ENCODE measurements around the gene KRTAP10-8.
A peak's percentile ranks its signal among the peaks of the same experiment; 100 is the strongest.
"Not testable (repeated sequence)": the region's sequence is repeated elsewhere in the genome, so short reads cannot be mapped to it uniquely, and the experiment has no call there.

The KRTAP10-8 gene

GRCh38 chr21:44650973-44651675, 39.2 kb downstream of the KRTAP10-8 start:
- Mint-ChIP-seq H3K27ac (ENCODE audit: low read depth) (no peak overlapping the region), H3K4me3 (no peak overlapping the region), H3K27me3 (no peaks in the 10 kb centered on the region), H3K9me3 (peaks cover under 1% of the 10 kb centered on the region), H3K36me3 (ENCODE audit: insufficient read depth) (peaks cover 6% of the 10 kb centered on the region), H3K4me1 (peaks cover 43% of the 10 kb centered on the region)
- ATAC-seq (replicated peaks; ENCODE audit: extremely low read depth, poor library complexity, severe bottlenecking) (no peak), DNase-seq (ENCODE audit: low spot score in 2 of 2) (no peak)

GRCh38 chr21:44653123-44653522, 41.2 kb downstream of the KRTAP10-8 start:
- Mint-ChIP-seq H3K27me3 (no peaks in the 10 kb centered on the region), H3K4me3 (no peak overlapping the region), H3K9me3 (peaks cover 13% of the 10 kb centered on the region), H3K4me1 (peaks cover 54% of the 10 kb centered on the region), H3K36me3 (ENCODE audit: insufficient read depth) (peaks cover 15% of the 10 kb centered on the region), H3K27ac (ENCODE audit: low read depth) (peak overlapping the region; percentile 95)
- DNase-seq (ENCODE audit: low spot score in 2 of 2) (no peak), ATAC-seq (replicated peaks; ENCODE audit: extremely low read depth, poor library complexity, severe bottlenecking) (no peak)

GRCh38 chr21:44653656-44654575, 42.0 kb downstream of the KRTAP10-8 start:
- Mint-ChIP-seq H3K4me1 (peaks cover 62% of the 10 kb centered on the region), H3K36me3 (ENCODE audit: insufficient read depth) (peaks cover 16% of the 10 kb centered on the region), H3K4me3 (peak overlapping the region; percentile 71), H3K9me3 (peaks cover 13% of the 10 kb centered on the region), H3K27ac (ENCODE audit: low read depth) (peak overlapping the region; percentile 95), H3K27me3 (no peaks in the 10 kb centered on the region)
- ATAC-seq (replicated peaks; ENCODE audit: extremely low read depth, poor library complexity, severe bottlenecking), result peak; percentile 66
- peak; percentile 62 to 81 for DNase-seq (ENCODE audit: low spot score in 2 of 2)

- Mint-ChIP-seq H3K36me3 (ENCODE audit: insufficient read depth) (peaks cover 18% of the 10 kb centered on the region), H3K4me1 (peaks cover 66% of the 10 kb centered on the region), H3K27me3 (no peaks in the 10 kb centered on the region), H3K9me3 (peaks cover 13% of the 10 kb centered on the region), H3K27ac (ENCODE audit: low read depth) (peak within 1 kb of the TSS; percentile 95), H3K4me3 (peak within 1 kb of the TSS; percentile 71)
- ATAC-seq (replicated peaks; ENCODE audit: extremely low read depth, poor library complexity, severe bottlenecking) (no peak), DNase-seq (ENCODE audit: low spot score in 2 of 2) (no peak)
Observed at GRCh38 chr21:44654576-44655175, 42.8 kb downstream of the KRTAP10-8 start, which contains the start of gene KRTAP12-4. Gene KRTAP12-4, minus strand, starts transcription at chr21:44654659. Its CDS starts 45 bp downstream, at chr21:44654614.

GRCh38 chr21:44656868-44657267, 45.0 kb downstream of the KRTAP10-8 start:
- Mint-ChIP-seq H3K9me3 (peaks cover 13% of the 10 kb centered on the region), H3K27ac (ENCODE audit: low read depth) (peak overlapping the region; percentile 96), H3K36me3 (ENCODE audit: insufficient read depth) (peaks cover 18% of the 10 kb centered on the region), H3K4me3 (peak overlapping the region; percentile 73), H3K27me3 (no peaks in the 10 kb centered on the region), H3K4me1 (peaks cover 61% of the 10 kb centered on the region)
- no peak for DNase-seq (ENCODE audit: low spot score in 2 of 2)
- ATAC-seq (replicated peaks; ENCODE audit: extremely low read depth, poor library complexity, severe bottlenecking), result no peak

GRCh38 chr21:44657635-44658540, 46.0 kb downstream of the KRTAP10-8 start, which contains the start of gene KRTAP12-3:
Gene KRTAP12-3, plus strand, starts transcription at chr21:44657932. Its CDS starts 48 bp downstream, at chr21:44657980.
- Mint-ChIP-seq H3K4me3 (peak within 1 kb of the TSS; percentile 73), H3K27ac (ENCODE audit: low read depth) (peak within 1 kb of the TSS; percentile 96), H3K36me3 (ENCODE audit: insufficient read depth) (peaks cover 18% of the 10 kb centered on the region), H3K4me1 (peaks cover 61% of the 10 kb centered on the region), H3K27me3 (no peaks in the 10 kb centered on the region), H3K9me3 (peaks cover 19% of the 10 kb centered on the region)
- ATAC-seq (replicated peaks; ENCODE audit: extremely low read depth, poor library complexity, severe bottlenecking) (peak; percentile 74), DNase-seq (ENCODE audit: low spot score in 2 of 2) (peak; percentile 63 to 76)

- peaks cover 58% of the 10 kb centered on the region for H3K4me1 Mint-ChIP-seq
- H3K9me3 Mint-ChIP-seq, result peaks cover 19% of the 10 kb centered on the region
- peaks cover 18% of the 10 kb centered on the region for H3K36me3 Mint-ChIP-seq (ENCODE audit: insufficient read depth)
- DNase-seq (ENCODE audit: low spot score in 2 of 2), result no peak
- no peak for ATAC-seq (replicated peaks; ENCODE audit: extremely low read depth, poor library complexity, severe bottlenecking)
- H3K27ac Mint-ChIP-seq (ENCODE audit: low read depth), result peak overlapping the region; percentile 96
- H3K27me3 Mint-ChIP-seq, result no peaks in the 10 kb centered on the region
- peak overlapping the region; percentile 73 for H3K4me3 Mint-ChIP-seq
Observed at GRCh38 chr21:44658541-44658910, 46.6 kb downstream of the KRTAP10-8 start.

- peaks cover 19% of the 10 kb centered on the region for H3K9me3 Mint-ChIP-seq
- ATAC-seq (replicated peaks; ENCODE audit: extremely low read depth, poor library complexity, severe bottlenecking), result no peak
- H3K27me3 Mint-ChIP-seq, result no peaks in the 10 kb centered on the region
- H3K4me1 Mint-ChIP-seq, result peaks cover 53% of the 10 kb centered on the region
- peaks cover 18% of the 10 kb centered on the region for H3K36me3 Mint-ChIP-seq (ENCODE audit: insufficient read depth)
- DNase-seq (ENCODE audit: low spot score in 2 of 2), result peak in 1 of 2 donors; percentile 22
- H3K4me3 Mint-ChIP-seq, result peak overlapping the region; percentile 73
- peak overlapping the region; percentile 96 for H3K27ac Mint-ChIP-seq (ENCODE audit: low read depth)
Observed at GRCh38 chr21:44658913-44659595, 47.2 kb downstream of the KRTAP10-8 start.

- H3K36me3 Mint-ChIP-seq (ENCODE audit: insufficient read depth), result peaks cover 12% of the 10 kb centered on the region
- not testable (repeated sequence) for DNase-seq (ENCODE audit: low spot score in 2 of 2); H3K27ac Mint-ChIP-seq (ENCODE audit: low read depth); H3K27me3 Mint-ChIP-seq; H3K4me3 Mint-ChIP-seq; ATAC-seq (replicated peaks; ENCODE audit: extremely low read depth, poor library complexity, severe bottlenecking)
- H3K4me1 Mint-ChIP-seq, result peaks cover 36% of the 10 kb centered on the region
- H3K9me3 Mint-ChIP-seq, result peaks cover 14% of the 10 kb centered on the region
Observed at GRCh38 chr21:44661567-44661966, 49.7 kb downstream of the KRTAP10-8 start.

Data from central memory CD8-positive, alpha-beta T cell (primary cell).